RWPE1 (cell line): Measurements from ENCODE around the gene BEND5.

Experiments
- CTCF ChIA-PET: fragments of 350-600 bp; sonication (Branson Sonifier 250); formaldehyde crosslinking; extraction: SDS; loops from one replicate; lab custom pipeline; 2021; lab: Yijun Ruan, JAX
- POLR2A ChIA-PET: fragments of 400-600 bp; formaldehyde crosslinking; extraction: SDS; loops from one replicate; lab custom pipeline; 2020; ENCODE audit warnings: antibody characterized with exemption; ENCODE audit not compliant: low non-redundant PET; lab: Yijun Ruan, JAX
- DNase-seq: peaks from one replicate; pipeline ENCODE4 v3.0.0; 2012; ENCODE audit warnings: low spot score
- H3K27ac ChIP-seq: fragments of 450-650 bp; 2 replicates; pipeline ENCODE4 v1.5.1; 2017
- TF ChIP-seq, protein P1 (sequence below): fragments of 450-650 bp; conservative IDR thresholded peaks from 2 replicates; pipeline ENCODE4 v1.5.1; 2017; ENCODE audit warnings: low read depth, mild to moderate bottlenecking

The BEND5 gene

GRCh38 chr1:48807554-48808260 is 31.0 kb upstream of the BEND5 start:
- no peak for DNase-seq
- ChIA-PET POLR2A (no interaction called here), CTCF (no interaction called here)
- TF ChIP-seq, protein P1, sequence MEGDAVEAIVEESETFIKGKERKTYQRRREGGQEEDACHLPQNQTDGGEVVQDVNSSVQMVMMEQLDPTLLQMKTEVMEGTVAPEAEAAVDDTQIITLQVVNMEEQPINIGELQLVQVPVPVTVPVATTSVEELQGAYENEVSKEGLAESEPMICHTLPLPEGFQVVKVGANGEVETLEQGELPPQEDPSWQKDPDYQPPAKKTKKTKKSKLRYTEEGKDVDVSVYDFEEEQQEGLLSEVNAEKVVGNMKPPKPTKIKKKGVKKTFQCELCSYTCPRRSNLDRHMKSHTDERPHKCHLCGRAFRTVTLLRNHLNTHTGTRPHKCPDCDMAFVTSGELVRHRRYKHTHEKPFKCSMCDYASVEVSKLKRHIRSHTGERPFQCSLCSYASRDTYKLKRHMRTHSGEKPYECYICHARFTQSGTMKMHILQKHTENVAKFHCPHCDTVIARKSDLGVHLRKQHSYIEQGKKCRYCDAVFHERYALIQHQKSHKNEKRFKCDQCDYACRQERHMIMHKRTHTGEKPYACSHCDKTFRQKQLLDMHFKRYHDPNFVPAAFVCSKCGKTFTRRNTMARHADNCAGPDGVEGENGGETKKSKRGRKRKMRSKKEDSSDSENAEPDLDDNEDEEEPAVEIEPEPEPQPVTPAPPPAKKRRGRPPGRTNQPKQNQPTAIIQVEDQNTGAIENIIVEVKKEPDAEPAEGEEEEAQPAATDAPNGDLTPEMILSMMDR = no peak
- H3K27ac ChIP-seq = no peak overlapping the region

- TF ChIP-seq, protein P1 = no peak
- ChIA-PET CTCF (interaction anchor here (0.6 kb wide), 1 partner anchor 12 kb away, joined by 3 read pairs; no protein-coding TSS in a partner anchor), POLR2A (no interaction called here)
- no peak overlapping the region for H3K27ac ChIP-seq
- no peak for DNase-seq
These were observed 26.8 kb upstream of the BEND5 start for GRCh38 chr1:48803474-48803873.

DNA sequence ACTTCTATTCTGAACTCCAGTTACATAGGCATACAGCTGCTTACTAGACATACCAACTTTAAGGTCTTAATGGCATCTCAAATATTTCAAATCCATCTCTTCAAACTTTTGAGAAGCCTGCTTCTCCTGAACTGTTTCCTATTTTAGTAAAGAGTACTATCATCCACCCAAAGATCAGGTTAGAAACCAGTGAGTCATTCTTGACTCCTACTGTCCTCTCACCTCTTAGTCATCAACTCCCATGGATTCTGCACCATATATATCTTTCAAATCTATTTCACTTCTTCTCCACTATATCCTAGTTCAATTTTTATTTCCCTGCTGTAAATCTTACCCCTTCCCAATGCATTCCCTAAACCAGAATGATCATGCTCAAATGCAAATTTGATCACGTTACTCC is 18.1 kb upstream of the BEND5 start:
- CTCF ChIA-PET = no interaction called here
- POLR2A ChIA-PET = no interaction called here
- TF ChIP-seq, protein P1 = no peak
- no peak overlapping the region for H3K27ac ChIP-seq
- DNase-seq = peak; percentile 15

DNA sequence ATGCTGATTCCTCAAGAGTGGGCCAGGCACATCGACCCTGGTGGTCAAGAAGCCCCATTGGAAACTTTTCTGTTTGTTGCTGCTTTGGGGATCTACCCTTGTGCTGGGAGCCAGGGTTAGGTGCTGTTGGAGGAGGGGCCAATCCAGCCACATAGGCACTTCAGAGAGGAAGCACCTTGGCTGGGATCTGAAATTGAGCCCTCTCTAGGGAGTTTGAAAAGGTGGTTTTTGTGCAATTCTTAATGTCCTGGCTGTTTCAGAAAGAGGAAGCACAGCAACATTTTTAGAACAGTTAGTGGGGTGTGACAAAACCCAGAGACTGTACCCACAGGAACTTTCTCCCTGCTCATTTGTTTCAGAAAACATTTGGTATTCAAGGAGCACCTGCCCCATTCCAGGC is 17.2 kb upstream of the BEND5 start:
- POLR2A ChIA-PET = no interaction called here
- CTCF ChIA-PET = no interaction called here
- no peak overlapping the region for H3K27ac ChIP-seq
- DNase-seq = no peak
- TF ChIP-seq, protein P1 = no peak

GRCh38 chr1:48792961-48793360 is 16.3 kb upstream of the BEND5 start:
- H3K27ac ChIP-seq = no peak overlapping the region
- ChIA-PET POLR2A (no interaction called here), CTCF (no interaction called here)
- TF ChIP-seq, protein P1 = no peak
- DNase-seq = no peak

- no peak overlapping the region for H3K27ac ChIP-seq
- TF ChIP-seq, protein P1 = no peak
- POLR2A ChIA-PET = no interaction called here
- CTCF ChIA-PET = no interaction called here
- no peak for DNase-seq
These were observed 13.7 kb upstream of the BEND5 start for GRCh38 chr1:48790397-48790796.
